Astrocyte (in vitro differentiated cells and primary cell): ENCODE measurements around the gene HOXB6.

ENCODE experiments used
- EZH2 ChIP-seq: IDR thresholded peaks from 2 replicates; pipeline ENCODE4 v1.6.1; 2012; ENCODE audit warnings: mild to moderate bottlenecking, low read length, inconsistent platforms; ENCODE audit not compliant: insufficient read depth
- TF ChIP-seq, protein P1 (sequence below): IDR thresholded peaks from 2 replicates; pipeline ENCODE4 v1.5.1; 2011; ENCODE audit warnings: low read depth, mild to moderate bottlenecking, inconsistent platforms, low read length, moderate library complexity; ENCODE audit not compliant: insufficient read depth

DNA sequence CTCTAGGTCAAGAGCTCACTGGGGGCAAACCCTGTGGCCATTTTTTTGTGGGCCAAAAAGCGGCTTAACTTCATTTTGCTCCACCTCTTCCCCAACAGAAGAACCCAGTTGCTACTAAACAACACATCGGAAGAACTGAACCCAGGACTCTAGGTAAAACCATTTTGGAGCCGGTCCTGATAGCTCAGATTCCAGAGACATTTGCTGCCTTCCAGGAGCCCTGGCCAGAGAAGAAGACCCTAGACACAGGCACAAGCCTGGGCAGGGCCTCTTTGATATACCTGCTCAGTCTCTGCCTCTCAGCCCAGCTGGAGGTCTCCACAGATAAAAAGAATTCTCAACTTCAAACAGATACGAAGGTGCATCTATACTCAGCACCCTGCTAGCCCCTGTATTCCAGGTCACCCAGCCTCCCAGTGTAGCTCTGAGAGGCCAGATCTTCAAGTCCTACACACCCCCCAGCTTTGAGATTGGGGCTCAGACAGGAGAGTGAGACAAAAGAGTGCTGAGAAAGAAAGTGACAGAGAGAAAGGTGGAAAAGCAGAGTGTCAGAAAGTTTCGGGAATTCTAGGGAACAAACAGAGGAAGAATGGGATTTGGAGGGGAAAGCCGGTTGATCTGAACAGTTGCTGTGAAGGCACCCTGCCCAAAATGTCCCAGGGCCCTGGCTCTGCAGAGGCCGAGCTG is 27.9 kb upstream of the HOXB6 start:
- TF ChIP-seq, protein P1, sequence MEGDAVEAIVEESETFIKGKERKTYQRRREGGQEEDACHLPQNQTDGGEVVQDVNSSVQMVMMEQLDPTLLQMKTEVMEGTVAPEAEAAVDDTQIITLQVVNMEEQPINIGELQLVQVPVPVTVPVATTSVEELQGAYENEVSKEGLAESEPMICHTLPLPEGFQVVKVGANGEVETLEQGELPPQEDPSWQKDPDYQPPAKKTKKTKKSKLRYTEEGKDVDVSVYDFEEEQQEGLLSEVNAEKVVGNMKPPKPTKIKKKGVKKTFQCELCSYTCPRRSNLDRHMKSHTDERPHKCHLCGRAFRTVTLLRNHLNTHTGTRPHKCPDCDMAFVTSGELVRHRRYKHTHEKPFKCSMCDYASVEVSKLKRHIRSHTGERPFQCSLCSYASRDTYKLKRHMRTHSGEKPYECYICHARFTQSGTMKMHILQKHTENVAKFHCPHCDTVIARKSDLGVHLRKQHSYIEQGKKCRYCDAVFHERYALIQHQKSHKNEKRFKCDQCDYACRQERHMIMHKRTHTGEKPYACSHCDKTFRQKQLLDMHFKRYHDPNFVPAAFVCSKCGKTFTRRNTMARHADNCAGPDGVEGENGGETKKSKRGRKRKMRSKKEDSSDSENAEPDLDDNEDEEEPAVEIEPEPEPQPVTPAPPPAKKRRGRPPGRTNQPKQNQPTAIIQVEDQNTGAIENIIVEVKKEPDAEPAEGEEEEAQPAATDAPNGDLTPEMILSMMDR: no peak
- TF ChIP-seq EZH2: no peak
